GM12864 (cell line): ENCODE measurements around the gene MYBPH.

ENCODE experiments used
- DNase-seq: peaks from one replicate; pipeline ENCODE4 v3.0.0-alpha.2; 2011; ENCODE audit warnings: low read depth
- H3K4me3 ChIP-seq: 2 replicates; pipeline ENCODE4 v1.5.1; 2011; ENCODE audit warnings: mild to moderate bottlenecking, low read depth, low read length, control low read depth
- CTCF ChIP-seq: IDR thresholded peaks from 2 replicates; pipeline ENCODE4 v1.5.1; 2011; ENCODE audit warnings: low read depth, mild to moderate bottlenecking, moderate library complexity, low read length, control low read depth, inconsistent platforms; ENCODE audit errors: missing control alignments

The MYBPH gene

DNA sequence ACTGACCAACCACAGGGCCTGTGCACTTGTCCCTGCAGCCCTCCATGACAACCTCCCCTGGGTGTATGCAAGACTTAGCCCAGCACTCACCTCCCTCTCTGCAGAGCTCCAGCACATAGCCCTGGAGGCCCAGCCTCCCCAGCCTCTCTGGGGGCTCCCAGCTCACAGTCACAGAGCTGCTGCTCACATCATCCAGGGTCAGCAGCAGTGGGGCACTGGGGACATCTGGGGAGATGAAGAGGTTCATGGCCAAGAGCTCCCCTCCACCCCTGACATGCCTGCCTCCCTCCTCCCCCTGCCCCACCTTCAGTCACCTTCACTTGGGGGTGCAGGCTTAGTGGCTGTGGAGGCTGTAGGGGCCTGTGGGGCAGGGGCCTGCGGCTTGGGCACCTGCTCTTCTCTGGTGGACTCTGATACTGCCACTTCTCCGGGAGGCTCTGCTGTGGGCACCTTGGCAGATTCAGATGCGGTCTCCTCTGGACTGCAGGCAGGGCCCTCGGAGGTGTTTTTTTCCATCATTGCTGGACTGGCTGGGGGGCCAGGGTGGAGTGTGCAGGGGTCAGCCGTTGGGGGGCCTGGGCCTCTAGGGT lies at the start of gene MYBPH:
TSS of gene MYBPH (minus strand) at position 590 of the 590 bp plus-strand sequence. CDS start at position 519, 71 bp downstream.
- DNase-seq = no peak
- no peak for TF ChIP-seq CTCF
- H3K4me3 ChIP-seq = no peak within 1 kb of the TSS

DNA sequence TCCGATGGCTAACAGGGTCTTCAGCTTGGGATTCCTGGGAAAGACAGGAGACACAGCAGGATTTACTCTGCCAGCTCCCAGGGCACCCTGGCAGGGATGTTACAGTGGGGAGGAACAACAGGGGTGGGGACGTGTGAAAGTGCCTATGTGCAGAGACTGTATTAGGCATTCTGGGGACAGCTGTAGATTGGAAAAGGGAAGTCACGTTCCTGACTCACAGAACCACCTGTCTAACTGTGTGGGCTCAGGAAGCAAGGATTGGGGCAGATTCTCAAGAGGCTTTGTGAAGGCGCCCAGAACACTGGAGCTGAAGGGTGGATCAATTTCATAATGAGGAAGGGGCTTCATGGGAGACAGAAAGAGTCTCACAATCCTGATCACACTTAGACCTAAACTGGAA lies 49.4 kb upstream of the MYBPH start:
- no peak for TF ChIP-seq CTCF
- no peak overlapping the region for H3K4me3 ChIP-seq
- DNase-seq = no peak

DNA sequence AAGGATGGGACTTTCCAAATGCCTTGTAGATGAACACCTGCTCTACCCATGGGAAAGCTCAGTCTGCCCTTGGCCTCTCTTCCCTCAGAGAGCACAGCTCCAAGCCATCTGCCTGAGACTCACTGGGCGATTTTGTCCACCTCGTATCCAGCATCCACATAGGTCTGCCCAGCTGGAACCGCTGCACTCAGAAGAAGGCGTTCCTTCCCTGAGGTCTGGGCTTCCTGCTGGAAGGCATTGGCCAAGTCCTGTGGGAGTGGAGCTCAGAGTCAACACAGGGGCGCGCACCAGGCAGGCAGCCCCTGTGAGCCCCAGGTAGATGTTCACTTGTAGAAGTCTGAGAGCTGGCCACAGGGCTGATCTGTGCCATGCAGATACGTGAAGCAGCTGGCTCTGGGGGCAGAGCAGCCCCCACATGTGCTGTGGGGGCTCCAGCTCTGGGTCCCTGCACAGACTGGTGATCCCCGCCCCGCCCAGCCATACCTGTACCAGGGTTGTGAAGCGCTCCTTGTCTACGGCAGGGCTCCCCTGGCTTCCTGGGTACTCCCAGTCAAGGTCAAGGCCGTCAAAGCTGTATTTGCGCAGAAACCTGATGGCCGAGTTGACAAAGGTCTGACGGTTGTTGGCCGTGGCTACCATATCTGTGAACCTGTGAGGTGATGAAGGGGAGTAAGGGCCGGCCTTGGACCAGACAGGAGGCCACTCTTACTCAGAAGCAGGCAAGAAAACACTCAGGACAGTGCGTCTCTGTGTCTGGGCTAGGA lies 47.6 kb upstream of the MYBPH start:
- DNase-seq = no peak
- TF ChIP-seq CTCF = no peak
- no peak overlapping the region for H3K4me3 ChIP-seq

DNA sequence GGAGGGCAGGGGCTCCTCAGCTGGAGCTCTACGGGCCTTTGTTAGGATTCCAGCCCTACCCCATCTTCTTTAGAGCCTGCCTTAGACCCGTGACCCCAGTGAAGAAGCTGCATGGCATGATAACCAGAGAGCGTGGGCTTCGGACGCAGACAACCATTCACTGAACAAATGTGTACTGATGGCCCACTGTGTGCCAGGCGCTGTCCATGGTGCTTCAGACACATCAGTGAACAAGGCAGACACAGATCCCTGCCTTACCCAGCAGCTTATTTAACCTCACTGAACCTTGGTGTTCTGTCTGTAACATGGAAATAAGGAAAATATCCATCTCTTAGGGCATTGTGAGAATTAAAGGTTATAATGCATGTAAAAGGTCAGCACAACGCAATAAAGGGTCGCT lies 44.3 kb upstream of the MYBPH start:
- no peak overlapping the region for H3K4me3 ChIP-seq
- DNase-seq = no peak
- no peak for TF ChIP-seq CTCF

- TF ChIP-seq CTCF = no peak
- H3K4me3 ChIP-seq = no peak overlapping the region
- DNase-seq = no peak
Observed at GRCh38 chr1:203219171-203219570, 43.5 kb upstream of the MYBPH start.

GRCh38 chr1:203217668-203218067 lies 42.0 kb upstream of the MYBPH start:
- no peak for TF ChIP-seq CTCF
- no peak for DNase-seq
- H3K4me3 ChIP-seq = no peak overlapping the region

DNA sequence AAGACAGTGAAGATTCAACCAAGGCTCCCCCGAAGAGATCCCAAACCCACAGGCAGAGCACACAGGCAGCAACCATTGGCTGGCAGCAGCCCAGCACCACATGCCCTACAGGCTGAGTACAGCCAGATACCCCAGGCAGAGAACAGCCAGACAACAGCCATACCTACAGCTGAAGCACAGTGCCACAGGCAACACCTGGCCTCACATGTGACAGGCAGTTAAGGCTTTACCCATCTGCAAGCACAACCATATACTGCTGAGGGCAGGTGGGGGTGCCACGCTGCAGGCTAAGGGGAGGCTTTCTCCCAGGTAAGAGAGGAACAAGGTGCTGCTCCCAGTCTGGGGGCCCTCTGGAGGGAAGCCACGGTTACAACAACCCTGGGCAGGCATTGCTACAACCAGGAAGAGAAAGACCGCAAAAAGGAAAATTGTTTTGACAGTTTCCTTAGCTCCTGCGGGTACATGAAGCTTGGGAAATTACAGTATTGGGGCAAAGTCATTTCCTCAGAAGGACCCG lies 41.6 kb upstream of the MYBPH start:
- H3K4me3 ChIP-seq = no peak overlapping the region
- peak; percentile 20 for TF ChIP-seq CTCF
- DNase-seq = no peak
